ENCODE measurements around the gene PLCH2.

Gene PLCH2

DNA sequence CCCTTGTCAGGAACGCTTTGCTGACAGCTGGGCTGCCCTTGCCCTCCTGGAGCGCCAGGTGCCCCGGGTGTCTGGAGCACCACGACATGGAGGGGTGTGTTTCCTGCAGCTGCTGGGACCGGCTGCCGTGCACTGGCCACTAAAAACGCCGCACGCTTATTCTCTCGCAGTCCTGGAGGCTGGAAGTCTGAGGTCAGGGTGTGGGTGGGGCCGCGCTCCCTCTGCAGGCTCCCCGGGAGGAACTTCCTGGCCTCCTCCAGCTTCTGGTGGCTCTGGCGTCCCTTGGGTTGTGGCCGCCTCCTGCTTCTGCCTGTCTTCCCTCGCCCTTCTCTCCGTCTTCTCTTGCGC lies 28.0 kb upstream of the PLCH2 start:
- H3K9me3 ChIP-seq (ENCODE audit: insufficient read depth, low read length, severe bottlenecking), result no peaks in the 10 kb centered on the region
- H3K4me3 ChIP-seq (ENCODE audit: low read depth in 1 of 2, low read length in 2 of 2), result no peak overlapping the region
- no peak for DNase-seq
- no peak overlapping the region for H3K4me2 ChIP-seq (ENCODE audit: insufficient read depth, low read length)
- H4K20me1 ChIP-seq (ENCODE audit: insufficient read depth, low read length), result peaks cover 3% of the 10 kb centered on the region; the same call in 1 of the 2 replicates
- no peak for TF ChIP-seq CTCF (IDR thresholded peaks at IDR 0.05; ENCODE audit: borderline replicate concordance, extremely low read depth, low read length, poor library complexity, severe bottlenecking)
- no peak for TF ChIP-seq EZH2 (IDR thresholded peaks at IDR 0.05; ENCODE audit: borderline replicate concordance, low read depth, low read length, severe bottlenecking)
- H3K9ac ChIP-seq (ENCODE audit: low read depth, low read length), result no peak overlapping the region
- no peaks in the 10 kb centered on the region for H3K79me2 ChIP-seq (ENCODE audit: insufficient read depth, low read length)
- no peaks in the 10 kb centered on the region for H3K4me1 ChIP-seq (ENCODE audit: insufficient read depth, low read length)
- H2AFZ ChIP-seq (ENCODE audit: low read depth, low read length), result no peak overlapping the region
- H3K27me3 ChIP-seq (ENCODE audit: insufficient read depth, low read length, poor library complexity), result no peaks in the 10 kb centered on the region
- no peak for ATAC-seq (ENCODE audit: insufficient read depth, low read depth)
- no peak overlapping the region for H3K27ac ChIP-seq (ENCODE audit: low read length)
- no peaks in the 10 kb centered on the region for H3K36me3 ChIP-seq (ENCODE audit: insufficient read depth, low read length)

DNA sequence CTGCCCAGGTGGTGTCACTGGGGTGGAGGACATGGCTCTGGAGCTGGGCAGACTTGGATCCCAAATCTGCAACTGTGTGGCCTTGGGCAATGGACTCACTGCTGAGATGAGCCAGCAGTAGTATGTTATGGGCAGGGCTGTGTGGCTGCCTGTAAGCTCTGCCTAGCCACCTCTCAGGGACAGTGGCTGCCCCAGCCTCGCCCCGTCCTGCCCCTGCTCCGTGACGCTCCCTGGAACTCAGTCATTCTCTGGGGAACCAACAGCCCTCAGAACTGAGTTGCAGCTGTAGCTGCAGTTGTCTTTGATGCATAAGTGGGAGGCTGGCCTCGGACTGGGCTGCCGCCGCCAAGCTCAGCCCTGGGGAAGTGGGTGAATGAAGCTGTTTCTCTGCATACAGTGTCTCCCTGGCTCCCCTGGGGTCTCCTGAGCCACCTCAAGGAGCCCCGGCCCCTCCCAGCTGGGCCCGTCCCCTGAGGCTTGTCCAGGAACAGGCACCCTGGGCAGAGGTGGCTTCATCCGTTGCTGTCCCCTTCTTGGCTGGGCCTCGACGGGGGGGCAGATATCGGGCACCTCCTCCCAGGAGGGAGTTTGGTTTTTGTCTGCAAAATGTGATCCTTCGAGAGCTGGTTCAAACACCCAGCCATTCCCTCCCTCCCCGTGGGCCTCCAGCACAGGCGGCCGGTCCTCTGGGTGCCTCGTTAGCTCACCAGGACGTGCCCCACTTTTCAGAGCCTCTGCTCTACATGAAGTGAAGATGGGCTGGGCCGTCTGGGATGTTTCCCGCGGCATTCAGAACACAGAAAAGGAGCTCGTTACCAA lies 26.2 kb upstream of the PLCH2 start:
- H3K27ac ChIP-seq (ENCODE audit: low read length), result no peak overlapping the region
- H3K36me3 ChIP-seq (ENCODE audit: insufficient read depth, low read length), result no peaks in the 10 kb centered on the region
- ATAC-seq (ENCODE audit: insufficient read depth, low read depth) (no peak), DNase-seq (no peak)
- TF ChIP-seq CTCF (IDR thresholded peaks at IDR 0.05; ENCODE audit: borderline replicate concordance, extremely low read depth, low read length, poor library complexity, severe bottlenecking) (no peak), EZH2 (IDR thresholded peaks at IDR 0.05; ENCODE audit: borderline replicate concordance, low read depth, low read length, severe bottlenecking) (no peak)
- no peaks in the 10 kb centered on the region for H3K4me1 ChIP-seq (ENCODE audit: insufficient read depth, low read length)
- H3K4me3 ChIP-seq (ENCODE audit: low read depth in 1 of 2, low read length in 2 of 2), result no peak overlapping the region
- H3K27me3 ChIP-seq (ENCODE audit: insufficient read depth, low read length, poor library complexity), result no peaks in the 10 kb centered on the region
- no peaks in the 10 kb centered on the region for H3K9me3 ChIP-seq (ENCODE audit: insufficient read depth, low read length, severe bottlenecking)
- peaks cover 3% of the 10 kb centered on the region; the same call in 1 of the 2 replicates for H4K20me1 ChIP-seq (ENCODE audit: insufficient read depth, low read length)
- H3K79me2 ChIP-seq (ENCODE audit: insufficient read depth, low read length), result no peaks in the 10 kb centered on the region
- no peak overlapping the region for H3K4me2 ChIP-seq (ENCODE audit: insufficient read depth, low read length)
- H2AFZ ChIP-seq (ENCODE audit: low read depth, low read length), result no peak overlapping the region
- H3K9ac ChIP-seq (ENCODE audit: low read depth, low read length), result no peak overlapping the region

GRCh38 chr1:2451741-2452140 lies 24.3 kb upstream of the PLCH2 start:
- DNase-seq (no peak), ATAC-seq (ENCODE audit: insufficient read depth, low read depth) (no peak)
- no peak overlapping the region for H3K4me2 ChIP-seq (ENCODE audit: insufficient read depth, low read length)
- TF ChIP-seq EZH2 (IDR thresholded peaks at IDR 0.05; ENCODE audit: borderline replicate concordance, low read depth, low read length, severe bottlenecking), result no peak
- TF ChIP-seq CTCF (IDR thresholded peaks at IDR 0.05; ENCODE audit: borderline replicate concordance, extremely low read depth, low read length, poor library complexity, severe bottlenecking), result no peak
- H3K36me3 ChIP-seq (ENCODE audit: insufficient read depth, low read length), result no peaks in the 10 kb centered on the region
- no peaks in the 10 kb centered on the region for H3K4me1 ChIP-seq (ENCODE audit: insufficient read depth, low read length)
- no peaks in the 10 kb centered on the region for H3K27me3 ChIP-seq (ENCODE audit: insufficient read depth, low read length, poor library complexity)
- no peaks in the 10 kb centered on the region for H3K79me2 ChIP-seq (ENCODE audit: insufficient read depth, low read length)
- no peak overlapping the region for H3K27ac ChIP-seq (ENCODE audit: low read length)
- no peak overlapping the region for H3K9ac ChIP-seq (ENCODE audit: low read depth, low read length)
- no peak overlapping the region for H3K4me3 ChIP-seq (ENCODE audit: low read depth in 1 of 2, low read length in 2 of 2)
- peaks cover 2% of the 10 kb centered on the region; the same call in 1 of the 2 replicates for H4K20me1 ChIP-seq (ENCODE audit: insufficient read depth, low read length)
- H3K9me3 ChIP-seq (ENCODE audit: insufficient read depth, low read length, severe bottlenecking), result no peaks in the 10 kb centered on the region
- H2AFZ ChIP-seq (ENCODE audit: low read depth, low read length), result no peak overlapping the region

Data from DND-41 (cell line).